ENCODE results near the gene PET117.
"Not testable (repeated sequence)": the region's sequence is repeated elsewhere in the genome, so short reads cannot be mapped to it uniquely, and the experiment has no call there.

The PET117 gene

GRCh38 chr20:18137412-18138265 lies at the start of gene PET117, which contains the start of gene KAT14:
PET117 (plus strand) TSS chr20:18137863; CDS start chr20:18137956, 93 bp downstream.
KAT14 (plus strand) TSS chr20:18137863; CDS start chr20:18142661, 4,798 bp downstream.
- H3K4me3 ChIP-seq (ENCODE audit: low read depth, low read length): peak within 1 kb of the TSS; percentile 95
- DNase-seq (ENCODE audit: low read depth): peak; percentile 95
- TF ChIP-seq, protein P1, sequence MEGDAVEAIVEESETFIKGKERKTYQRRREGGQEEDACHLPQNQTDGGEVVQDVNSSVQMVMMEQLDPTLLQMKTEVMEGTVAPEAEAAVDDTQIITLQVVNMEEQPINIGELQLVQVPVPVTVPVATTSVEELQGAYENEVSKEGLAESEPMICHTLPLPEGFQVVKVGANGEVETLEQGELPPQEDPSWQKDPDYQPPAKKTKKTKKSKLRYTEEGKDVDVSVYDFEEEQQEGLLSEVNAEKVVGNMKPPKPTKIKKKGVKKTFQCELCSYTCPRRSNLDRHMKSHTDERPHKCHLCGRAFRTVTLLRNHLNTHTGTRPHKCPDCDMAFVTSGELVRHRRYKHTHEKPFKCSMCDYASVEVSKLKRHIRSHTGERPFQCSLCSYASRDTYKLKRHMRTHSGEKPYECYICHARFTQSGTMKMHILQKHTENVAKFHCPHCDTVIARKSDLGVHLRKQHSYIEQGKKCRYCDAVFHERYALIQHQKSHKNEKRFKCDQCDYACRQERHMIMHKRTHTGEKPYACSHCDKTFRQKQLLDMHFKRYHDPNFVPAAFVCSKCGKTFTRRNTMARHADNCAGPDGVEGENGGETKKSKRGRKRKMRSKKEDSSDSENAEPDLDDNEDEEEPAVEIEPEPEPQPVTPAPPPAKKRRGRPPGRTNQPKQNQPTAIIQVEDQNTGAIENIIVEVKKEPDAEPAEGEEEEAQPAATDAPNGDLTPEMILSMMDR (conservative IDR thresholded peaks at IDR 0.05; ENCODE audit: low read depth, low read length): no peak

- not testable (repeated sequence) for H3K4me3 ChIP-seq (ENCODE audit: low read depth, low read length); DNase-seq (ENCODE audit: low read depth)
Measured at GRCh38 chr20:18088298-18088697, 49.4 kb upstream of the PET117 start.

- DNase-seq (ENCODE audit: low read depth); H3K4me3 ChIP-seq (ENCODE audit: low read depth, low read length): not testable (repeated sequence)
Measured at GRCh38 chr20:18088841-18089240, 48.8 kb upstream of the PET117 start.

- H3K4me3 ChIP-seq (ENCODE audit: low read depth, low read length): no peak overlapping the region
- DNase-seq (ENCODE audit: low read depth): peak; percentile 6
- TF ChIP-seq, protein P1 (conservative IDR thresholded peaks at IDR 0.05; ENCODE audit: low read depth, low read length): no peak
Measured at GRCh38 chr20:18090044-18090443, 47.6 kb upstream of the PET117 start.

DNA sequence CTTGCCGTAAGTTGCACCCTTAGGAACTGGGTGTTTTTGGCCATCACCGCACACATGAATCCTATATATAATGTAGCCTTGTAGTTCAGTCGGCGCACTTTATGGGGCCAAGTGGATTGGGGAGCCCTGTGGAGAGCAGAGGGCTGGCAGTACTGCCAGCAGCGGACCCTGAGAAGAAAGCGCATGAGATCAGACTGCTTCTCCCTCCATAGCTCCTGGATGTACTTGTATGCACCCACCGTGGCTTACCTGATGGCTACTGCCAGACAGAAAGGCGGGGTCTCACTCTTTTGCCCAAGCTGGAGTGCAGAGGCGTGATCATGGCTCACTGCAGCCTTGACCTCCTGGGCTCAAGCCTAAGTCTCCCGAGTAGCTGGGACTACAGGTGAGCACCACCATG lies 47.2 kb upstream of the PET117 start:
- TF ChIP-seq, protein P1 (conservative IDR thresholded peaks at IDR 0.05; ENCODE audit: low read depth, low read length): no peak

GRCh38 chr20:18091623-18092022 lies 46.0 kb upstream of the PET117 start:
- TF ChIP-seq, protein P1 (conservative IDR thresholded peaks at IDR 0.05; ENCODE audit: low read depth, low read length): no peak
- H3K4me3 ChIP-seq (ENCODE audit: low read depth, low read length): no peak overlapping the region
- no peak for DNase-seq (ENCODE audit: low read depth)

More for the DNA sequence above, 47.2 kb upstream of the PET117 start:
- no peak overlapping the region for H3K4me3 ChIP-seq (ENCODE audit: low read depth, low read length)
- DNase-seq (ENCODE audit: low read depth): no peak

- H3K4me3 ChIP-seq (ENCODE audit: low read depth, low read length): no peak overlapping the region
- TF ChIP-seq, protein P1 (conservative IDR thresholded peaks at IDR 0.05; ENCODE audit: low read depth, low read length): no peak
- DNase-seq (ENCODE audit: low read depth): no peak
Measured at GRCh38 chr20:18092890-18093289, 44.8 kb upstream of the PET117 start.

DNA sequence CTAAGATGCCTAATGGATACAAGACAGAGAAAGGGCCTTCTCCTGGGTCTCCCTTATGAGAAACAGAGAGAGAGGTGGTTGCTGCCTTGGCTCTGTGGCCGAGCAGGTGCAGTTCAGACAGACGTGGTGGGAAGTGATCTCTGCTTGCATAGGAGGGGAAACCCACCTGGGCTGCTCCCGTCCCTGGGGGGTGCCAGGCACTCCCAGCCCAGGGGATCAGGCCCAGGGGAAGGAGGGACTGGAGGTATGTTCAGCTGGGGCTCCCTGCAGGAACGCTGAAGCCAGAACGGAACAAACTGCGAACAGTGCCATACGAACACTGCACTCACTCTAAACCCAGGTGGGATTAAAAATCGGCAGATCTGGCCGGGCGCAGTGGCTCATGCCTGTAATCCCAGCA lies 44.3 kb upstream of the PET117 start:
- H3K4me3 ChIP-seq (ENCODE audit: low read depth, low read length): no peak overlapping the region
- no peak for DNase-seq (ENCODE audit: low read depth)
- TF ChIP-seq, protein P1 (conservative IDR thresholded peaks at IDR 0.05; ENCODE audit: low read depth, low read length): no peak

Measured in choroid plexus epithelial cell (primary cell).